ENCODE data around the gene TMEM11.

- TF ChIP-seq CTCF (IDR thresholded peaks at IDR 0.05) (no peak), POLR2A (IDR thresholded peaks at IDR 0.05; ENCODE audit: low read length) (no peak), CBX8 (IDR thresholded peaks at IDR 0.05) (no peak), HEYL (CRISPR knock-in tag; IDR thresholded peaks at IDR 0.05) (no peak), USF2 (IDR thresholded peaks at IDR 0.05) (no peak), MYC (IDR thresholded peaks at IDR 0.05; ENCODE audit: borderline replicate concordance, low read length) (no peak), MAX (IDR thresholded peaks at IDR 0.05) (no peak), RFX5 (IDR thresholded peaks at IDR 0.05) (no peak)
These were observed 22.0 kb upstream of the TMEM11 start for GRCh38 chr17:21235921-21236320.

All from A549 (cell line).